ENCODE data around the gene TSR2. TPM values are rescaled to one million over a fixed set of nuclear protein-coding genes. Genes with fewer than 3 reads are reported as not detected.

The TSR2 gene
- total and polyA plus RNA-seq, 2 experiments from 2014 or later = 26.0 to 60.1 TPM

- Histone ChIP-seq H3K4me2 (peak overlapping the region; percentile 69; the same call in 1 of the 2 replicates), H3K4me1 (ENCODE audit: insufficient read depth) (peaks cover 33% of the 10 kb centered on the region), H3K27ac (ENCODE audit: low read depth) (peak overlapping the region; percentile 26; the same call in 1 of the 2 replicates), H3K36me3 (ENCODE audit: insufficient read depth) (no peaks in the 10 kb centered on the region), H3K27me3 (ENCODE audit: insufficient read depth) (no peaks in the 10 kb centered on the region), H3K79me2 (replicated peaks; ENCODE audit: insufficient read depth) (peaks cover 34% of the 10 kb centered on the region), H3K9me2 (ENCODE audit: insufficient read depth) (no peaks in the 10 kb centered on the region), H3F3A (replicated peaks; ENCODE audit: low read depth) (no peaks in the 10 kb centered on the region), H4K20me1 (replicated peaks; ENCODE audit: insufficient read depth) (no peaks in the 10 kb centered on the region), H3K4me3 (peak overlapping the region; percentile 28; the same call in 1 of the 2 replicates), H2AFZ (no peak overlapping the region)
- Mint-ChIP-seq H3K9me3 (no peaks in the 10 kb centered on the region), H3K27me3 (ENCODE audit: insufficient read depth, low read depth, poor library complexity) (peaks cover 13% of the 10 kb centered on the region), H3K4me3 (peak overlapping the region; percentile 54), H3K36me3 (ENCODE audit: low read depth) (no peaks in the 10 kb centered on the region), H3K4me1 (peaks cover 55% of the 10 kb centered on the region), H3K27ac (peak overlapping the region; percentile 79)
- TF ChIP-seq STAT1 (IDR thresholded peaks at IDR 0.05; ENCODE audit: unreplicated experiment) (no peak), ZNF331 (CRISPR knock-in tag; IDR thresholded peaks at IDR 0.05; ENCODE audit: low read depth) (no peak), CTCF (conservative IDR thresholded peaks at IDR 0.05; ENCODE audit: low read depth in 2 of 2) (no peak), CREB1 (CRISPR knock-in tag; IDR thresholded peaks at IDR 0.05; ENCODE audit: low read depth) (no peak), EZH2phosphoT487 (IDR thresholded peaks at IDR 0.05; ENCODE audit: unreplicated experiment) (no peak), ZNF114 (CRISPR knock-in tag; IDR thresholded peaks at IDR 0.05) (no peak), NANOG (IDR thresholded peaks at IDR 0.05; ENCODE audit: borderline replicate concordance) (no peak), POLR2AphosphoS5 (IDR thresholded peaks at IDR 0.05; ENCODE audit: low read depth) (no peak), EZH2 (IDR thresholded peaks at IDR 0.05; ENCODE audit: low read depth, unreplicated experiment) (no peak), JUNB (IDR thresholded peaks at IDR 0.05; ENCODE audit: unreplicated experiment) (no peak), ZNF462 (CRISPR knock-in tag; IDR thresholded peaks at IDR 0.05) (no peak)
- TF ChIP-seq, protein P1, sequence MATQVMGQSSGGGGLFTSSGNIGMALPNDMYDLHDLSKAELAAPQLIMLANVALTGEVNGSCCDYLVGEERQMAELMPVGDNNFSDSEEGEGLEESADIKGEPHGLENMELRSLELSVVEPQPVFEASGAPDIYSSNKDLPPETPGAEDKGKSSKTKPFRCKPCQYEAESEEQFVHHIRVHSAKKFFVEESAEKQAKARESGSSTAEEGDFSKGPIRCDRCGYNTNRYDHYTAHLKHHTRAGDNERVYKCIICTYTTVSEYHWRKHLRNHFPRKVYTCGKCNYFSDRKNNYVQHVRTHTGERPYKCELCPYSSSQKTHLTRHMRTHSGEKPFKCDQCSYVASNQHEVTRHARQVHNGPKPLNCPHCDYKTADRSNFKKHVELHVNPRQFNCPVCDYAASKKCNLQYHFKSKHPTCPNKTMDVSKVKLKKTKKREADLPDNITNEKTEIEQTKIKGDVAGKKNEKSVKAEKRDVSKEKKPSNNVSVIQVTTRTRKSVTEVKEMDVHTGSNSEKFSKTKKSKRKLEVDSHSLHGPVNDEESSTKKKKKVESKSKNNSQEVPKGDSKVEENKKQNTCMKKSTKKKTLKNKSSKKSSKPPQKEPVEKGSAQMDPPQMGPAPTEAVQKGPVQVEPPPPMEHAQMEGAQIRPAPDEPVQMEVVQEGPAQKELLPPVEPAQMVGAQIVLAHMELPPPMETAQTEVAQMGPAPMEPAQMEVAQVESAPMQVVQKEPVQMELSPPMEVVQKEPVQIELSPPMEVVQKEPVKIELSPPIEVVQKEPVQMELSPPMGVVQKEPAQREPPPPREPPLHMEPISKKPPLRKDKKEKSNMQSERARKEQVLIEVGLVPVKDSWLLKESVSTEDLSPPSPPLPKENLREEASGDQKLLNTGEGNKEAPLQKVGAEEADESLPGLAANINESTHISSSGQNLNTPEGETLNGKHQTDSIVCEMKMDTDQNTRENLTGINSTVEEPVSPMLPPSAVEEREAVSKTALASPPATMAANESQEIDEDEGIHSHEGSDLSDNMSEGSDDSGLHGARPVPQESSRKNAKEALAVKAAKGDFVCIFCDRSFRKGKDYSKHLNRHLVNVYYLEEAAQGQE (IDR thresholded peaks at IDR 0.05; ENCODE audit: unreplicated experiment) = no peak
- TF ChIP-seq, protein P2, sequence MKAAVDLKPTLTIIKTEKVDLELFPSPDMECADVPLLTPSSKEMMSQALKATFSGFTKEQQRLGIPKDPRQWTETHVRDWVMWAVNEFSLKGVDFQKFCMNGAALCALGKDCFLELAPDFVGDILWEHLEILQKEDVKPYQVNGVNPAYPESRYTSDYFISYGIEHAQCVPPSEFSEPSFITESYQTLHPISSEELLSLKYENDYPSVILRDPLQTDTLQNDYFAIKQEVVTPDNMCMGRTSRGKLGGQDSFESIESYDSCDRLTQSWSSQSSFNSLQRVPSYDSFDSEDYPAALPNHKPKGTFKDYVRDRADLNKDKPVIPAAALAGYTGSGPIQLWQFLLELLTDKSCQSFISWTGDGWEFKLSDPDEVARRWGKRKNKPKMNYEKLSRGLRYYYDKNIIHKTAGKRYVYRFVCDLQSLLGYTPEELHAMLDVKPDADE (IDR thresholded peaks at IDR 0.05) = no peak
- ATAC-seq (no peak), DNase-seq (ENCODE audit: low spot score) (no peak)
Measured at GRCh38 chrX:54483946-54484345, 43.7 kb downstream of the TSR2 start.

Data from GM23338 (cell line).